HG03565 (cell line): ENCODE data around the gene NRXN3.

ENCODE experiments used
- ATAC-seq: cut with Tn5 transposase; IDR thresholded peaks from one replicate; pipeline ENCODE4 v1.9.1; 2021; ENCODE audit warnings: mild to moderate bottlenecking, moderate library complexity; ENCODE audit not compliant: unreplicated experiment

The NRXN3 gene

DNA sequence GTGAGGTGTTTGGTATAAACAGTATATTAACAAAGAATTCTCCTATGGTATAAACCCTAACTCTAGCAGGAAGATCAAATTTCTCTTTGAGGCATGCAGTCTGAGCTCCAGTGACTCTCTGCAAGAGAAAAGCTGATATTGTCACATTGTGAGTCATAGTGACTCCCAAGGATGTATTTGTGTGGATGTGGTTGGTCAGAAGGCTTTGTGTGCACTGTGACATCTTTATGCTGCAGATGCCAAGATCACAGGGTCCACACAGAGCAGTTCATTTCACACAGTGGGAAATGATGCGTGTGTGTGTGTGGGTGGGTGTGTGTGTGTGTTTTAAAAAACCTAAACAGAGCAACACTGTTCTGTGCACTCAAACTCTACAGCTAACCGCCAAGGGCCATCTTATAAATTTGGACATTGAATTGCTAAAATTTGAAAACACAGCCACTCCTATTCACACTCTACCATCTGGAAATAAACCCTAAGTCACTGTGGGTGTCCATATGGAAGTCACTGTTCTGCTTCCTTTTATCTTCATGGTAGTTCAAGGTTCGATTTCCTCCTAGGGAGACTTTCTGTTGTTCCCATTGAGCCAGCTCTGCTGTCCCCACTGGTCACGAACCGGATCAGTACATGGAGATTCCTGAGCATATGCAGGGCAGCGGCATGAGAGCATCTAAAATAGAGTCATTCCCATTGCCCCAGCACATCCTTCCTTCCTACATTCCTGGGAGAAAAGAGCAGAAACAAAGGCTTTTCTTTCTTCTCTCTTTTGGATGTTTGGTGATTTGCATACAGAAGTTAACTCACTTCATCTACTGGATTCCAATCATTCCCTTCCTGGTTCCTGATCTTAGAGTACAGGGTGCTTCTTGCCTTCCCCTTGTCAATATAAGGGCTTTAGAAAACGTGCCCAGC lies 1313.6 kb downstream of the NRXN3 start:
- ATAC-seq: no peak

DNA sequence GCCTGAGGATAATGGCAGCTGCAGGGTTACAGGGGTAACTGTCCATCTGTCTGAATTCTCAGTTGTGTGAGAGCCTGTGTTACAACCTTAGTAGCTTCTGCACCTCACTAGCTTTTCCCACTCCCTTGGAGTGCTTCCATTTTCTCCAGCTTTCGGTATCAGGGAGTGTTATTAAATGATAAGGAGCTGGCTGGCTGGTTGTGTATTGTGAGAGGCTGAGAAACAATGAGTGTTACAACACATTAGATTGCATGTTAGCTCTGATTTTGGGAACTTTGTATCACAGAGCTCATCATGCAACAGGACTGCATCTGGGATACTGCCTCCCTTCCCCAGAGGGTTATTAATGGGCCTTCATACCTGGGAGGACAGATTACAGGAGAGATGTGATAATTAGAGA lies 1317.5 kb downstream of the NRXN3 start:
- no peak for ATAC-seq

GRCh38 chr14:79491161-79491560 lies 1321.0 kb downstream of the NRXN3 start:
- ATAC-seq: no peak

DNA sequence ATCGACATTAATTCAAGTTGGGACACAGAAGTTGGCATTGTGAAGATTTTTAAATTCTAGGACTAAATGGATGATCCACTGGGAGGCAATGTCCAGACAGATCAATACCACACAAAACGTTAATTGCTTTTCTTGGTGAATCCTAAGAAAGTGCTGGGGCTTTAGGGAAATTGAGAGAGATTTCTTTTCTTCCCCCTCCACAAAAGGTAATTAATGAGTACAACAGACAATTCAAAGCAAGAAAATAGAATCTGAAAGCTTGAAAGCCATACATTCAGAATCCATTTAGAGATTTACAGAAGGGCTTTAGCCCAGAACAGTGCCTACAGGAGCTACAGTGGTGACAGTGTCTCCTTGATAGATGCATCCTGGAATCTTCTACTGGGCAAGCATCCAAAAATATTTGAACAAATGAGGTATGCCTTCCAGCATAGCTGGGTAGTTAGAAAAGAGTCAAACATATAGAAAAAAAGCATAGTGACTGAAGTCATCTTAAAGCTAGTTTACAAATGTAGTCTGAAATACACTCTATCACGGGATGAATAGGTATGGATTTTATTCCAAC lies 1323.0 kb downstream of the NRXN3 start:
- ATAC-seq: no peak

DNA sequence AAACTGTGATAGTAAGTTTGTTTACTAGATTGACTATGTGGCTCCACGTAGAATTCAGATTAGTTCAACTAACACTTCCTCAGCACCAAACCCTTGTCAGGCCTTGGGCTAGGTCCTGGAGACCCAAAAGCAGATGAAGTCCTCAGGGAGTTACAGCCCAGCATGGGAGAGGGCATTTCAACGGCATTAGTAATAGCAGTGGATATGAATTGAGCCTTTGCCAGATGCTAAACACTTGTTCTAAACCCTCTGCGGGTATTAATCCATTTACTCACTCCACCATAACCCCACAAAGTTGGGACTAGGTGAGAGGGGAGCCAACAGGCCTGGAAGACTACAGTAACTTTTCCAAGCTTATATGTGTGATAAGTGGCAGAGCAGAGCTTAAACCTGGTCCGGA lies 1326.5 kb downstream of the NRXN3 start:
- ATAC-seq: no peak

DNA sequence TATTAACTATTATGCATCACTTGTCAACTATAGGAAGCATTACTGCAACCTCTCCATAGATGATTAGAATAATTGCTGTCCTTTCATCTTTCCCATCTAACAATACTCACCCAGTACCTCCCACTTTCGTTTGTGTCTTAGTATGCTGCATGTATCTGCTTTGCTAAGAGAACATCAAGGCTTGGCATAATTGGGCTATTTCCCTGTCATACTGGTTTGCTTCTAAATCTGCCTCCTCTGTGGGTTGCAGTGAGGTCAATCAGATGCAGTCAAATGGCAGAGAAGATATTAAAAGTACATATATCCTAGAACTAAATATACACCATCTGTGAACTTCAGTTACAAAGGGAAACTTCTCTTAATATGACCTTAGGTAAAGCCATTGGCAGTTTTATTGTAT lies 1330.3 kb downstream of the NRXN3 start:
- no peak for ATAC-seq

GRCh38 chr14:79502136-79502750 lies 1332.1 kb downstream of the NRXN3 start:
- ATAC-seq: no peak

DNA sequence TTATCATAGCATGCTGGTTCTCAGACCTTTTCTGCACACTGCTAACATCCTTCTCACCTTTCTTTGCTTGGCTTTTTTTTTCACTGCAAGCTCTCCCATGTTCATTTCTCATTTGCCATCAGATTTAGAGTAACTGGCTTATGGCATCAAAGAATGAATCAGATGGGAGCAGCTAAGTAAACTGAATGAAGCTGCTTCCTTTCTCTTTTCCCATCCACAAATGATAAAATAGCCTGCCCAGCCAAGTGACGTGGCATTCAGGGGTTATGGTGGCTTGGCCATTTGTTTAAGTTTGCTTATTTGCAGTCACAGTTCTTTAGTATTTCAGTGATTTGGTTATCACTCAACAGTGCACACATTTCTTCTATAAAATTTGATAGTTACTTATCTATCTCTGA lies 1332.6 kb downstream of the NRXN3 start:
- ATAC-seq: no peak

DNA sequence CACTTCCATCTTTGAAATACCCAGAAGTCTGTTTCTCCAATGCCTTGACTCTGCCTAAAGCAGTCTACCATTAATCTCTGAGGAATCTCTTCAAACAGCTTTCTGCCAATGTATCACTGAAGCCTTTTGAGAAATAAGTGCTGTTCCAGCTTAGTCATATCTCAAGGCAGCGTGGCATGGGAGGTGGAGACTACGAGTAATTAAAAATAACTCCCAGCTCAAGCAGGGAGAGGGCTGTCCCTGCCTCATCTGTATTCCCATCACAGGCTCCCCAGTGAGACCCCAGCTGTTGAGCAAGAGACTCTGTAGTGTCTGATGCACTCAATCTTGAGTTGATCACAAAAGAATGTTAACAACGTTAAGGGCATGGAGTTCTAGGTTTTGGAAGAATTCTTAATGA lies 1340.5 kb downstream of the NRXN3 start:
- ATAC-seq: no peak

DNA sequence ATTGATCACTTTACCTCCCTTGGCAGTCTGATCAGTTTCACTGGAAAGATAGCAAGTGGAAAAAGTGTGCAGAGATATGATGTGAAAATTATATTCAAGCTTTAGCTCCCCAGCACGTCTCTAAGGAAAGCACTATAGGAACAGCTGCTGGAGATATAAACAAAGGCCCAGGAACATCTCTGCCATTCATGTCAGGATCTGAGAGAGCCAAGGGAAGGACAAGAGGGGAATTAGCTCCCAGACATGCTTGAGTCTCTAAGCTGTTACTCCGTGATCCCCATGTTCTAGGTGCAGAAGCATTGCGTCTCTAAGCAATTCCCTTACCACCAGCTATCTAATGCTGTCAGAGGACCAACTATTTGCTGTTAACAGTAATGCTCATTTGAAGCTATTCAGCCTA lies 1341.0 kb downstream of the NRXN3 start:
- ATAC-seq: no peak

GRCh38 chr14:79513446-79513845 lies 1343.3 kb downstream of the NRXN3 start:
- no peak for ATAC-seq

- ATAC-seq: no peak
Measured at GRCh38 chr14:79514700-79515099, 1344.5 kb downstream of the NRXN3 start.

DNA sequence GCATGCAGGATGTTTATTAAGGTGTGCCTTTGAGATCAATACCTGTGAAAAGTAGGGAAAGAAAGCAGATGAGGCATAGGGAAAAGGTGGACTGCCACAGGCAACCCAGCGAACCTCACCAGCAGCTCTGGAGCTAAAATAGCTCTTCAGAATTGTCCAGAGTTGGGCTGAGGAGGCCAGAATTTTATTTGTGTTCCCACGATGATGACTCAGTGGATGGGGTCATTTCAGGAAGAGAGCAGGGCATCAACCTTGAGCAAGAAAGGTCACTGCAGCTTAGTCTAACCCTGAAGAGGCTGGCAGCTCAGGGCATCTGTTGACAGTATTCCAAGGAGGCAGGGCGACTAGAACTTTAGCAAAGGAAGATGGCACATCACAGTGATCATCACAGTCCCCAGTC lies 1345.0 kb downstream of the NRXN3 start:
- no peak for ATAC-seq

DNA sequence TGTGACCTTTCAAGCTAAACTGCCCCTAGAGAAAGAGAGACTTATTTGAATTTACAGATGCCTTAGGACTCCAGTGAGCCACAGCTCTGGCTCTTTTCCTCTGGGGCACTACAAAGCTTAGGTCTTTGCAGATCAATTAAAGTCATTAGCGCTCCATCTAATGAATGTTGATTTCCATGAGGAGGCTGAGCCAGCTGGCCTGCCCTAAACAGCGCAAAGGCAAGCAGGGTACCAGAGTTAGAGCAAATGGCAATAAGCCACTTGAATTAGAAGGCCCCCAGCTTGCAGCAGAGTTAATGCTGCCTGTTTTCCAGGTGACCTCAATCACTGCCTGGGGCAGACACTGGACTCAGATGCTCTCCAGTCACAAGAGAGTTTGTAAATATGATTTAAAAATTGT lies 1345.8 kb downstream of the NRXN3 start:
- no peak for ATAC-seq

- no peak for ATAC-seq
Measured at GRCh38 chr14:79525416-79525815, 1355.2 kb downstream of the NRXN3 start.

GRCh38 chr14:79528828-79529416 lies 1358.7 kb downstream of the NRXN3 start:
- no peak for ATAC-seq

DNA sequence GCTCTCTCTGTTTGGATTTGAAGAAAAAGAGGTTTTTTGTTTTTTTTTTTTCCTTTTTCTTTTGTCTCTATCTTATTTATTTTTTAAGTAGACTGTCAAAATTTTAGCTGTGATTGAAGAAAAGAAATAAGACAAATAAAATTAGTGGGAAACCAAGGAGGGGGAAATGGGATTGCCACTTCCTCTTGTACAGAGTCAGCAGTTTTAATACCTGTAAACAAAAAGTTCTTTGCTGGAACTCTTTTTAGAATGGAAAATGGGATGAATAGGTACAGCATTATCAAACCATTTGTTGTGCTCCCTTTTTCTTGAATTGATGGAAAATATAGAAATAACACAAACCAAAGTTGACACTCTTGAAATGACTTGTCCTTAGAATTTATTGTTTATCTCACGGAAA lies 1360.4 kb downstream of the NRXN3 start:
- no peak for ATAC-seq

GRCh38 chr14:79534703-79535353 lies 1364.7 kb downstream of the NRXN3 start:
- ATAC-seq: no peak

- ATAC-seq: no peak
Measured at GRCh38 chr14:79540394-79540793, 1370.2 kb downstream of the NRXN3 start.

- no peak for ATAC-seq
Measured at GRCh38 chr14:79542121-79542520, 1371.9 kb downstream of the NRXN3 start.

GRCh38 chr14:79543348-79543747 lies 1373.2 kb downstream of the NRXN3 start:
- no peak for ATAC-seq
